CD4-positive, alpha-beta T cell treated with Interleukin-15 for 1 hour (primary cell): ENCODE results near the gene KRTAP10-9.
A peak's percentile ranks its signal among the peaks of the same experiment; 100 is the strongest.
"Not testable (repeated sequence)": the region's sequence is repeated elsewhere in the genome, so short reads cannot be mapped to it uniquely, and the experiment has no call there.

Experiments
- DNase-seq: peaks from one replicate; pipeline ENCODE4 v3.0.0-alpha.2; 2020

The KRTAP10-9 gene

GRCh38 chr21:44644878-44645277 is 18.0 kb downstream of the KRTAP10-9 start:
- DNase-seq, result no peak

DNA sequence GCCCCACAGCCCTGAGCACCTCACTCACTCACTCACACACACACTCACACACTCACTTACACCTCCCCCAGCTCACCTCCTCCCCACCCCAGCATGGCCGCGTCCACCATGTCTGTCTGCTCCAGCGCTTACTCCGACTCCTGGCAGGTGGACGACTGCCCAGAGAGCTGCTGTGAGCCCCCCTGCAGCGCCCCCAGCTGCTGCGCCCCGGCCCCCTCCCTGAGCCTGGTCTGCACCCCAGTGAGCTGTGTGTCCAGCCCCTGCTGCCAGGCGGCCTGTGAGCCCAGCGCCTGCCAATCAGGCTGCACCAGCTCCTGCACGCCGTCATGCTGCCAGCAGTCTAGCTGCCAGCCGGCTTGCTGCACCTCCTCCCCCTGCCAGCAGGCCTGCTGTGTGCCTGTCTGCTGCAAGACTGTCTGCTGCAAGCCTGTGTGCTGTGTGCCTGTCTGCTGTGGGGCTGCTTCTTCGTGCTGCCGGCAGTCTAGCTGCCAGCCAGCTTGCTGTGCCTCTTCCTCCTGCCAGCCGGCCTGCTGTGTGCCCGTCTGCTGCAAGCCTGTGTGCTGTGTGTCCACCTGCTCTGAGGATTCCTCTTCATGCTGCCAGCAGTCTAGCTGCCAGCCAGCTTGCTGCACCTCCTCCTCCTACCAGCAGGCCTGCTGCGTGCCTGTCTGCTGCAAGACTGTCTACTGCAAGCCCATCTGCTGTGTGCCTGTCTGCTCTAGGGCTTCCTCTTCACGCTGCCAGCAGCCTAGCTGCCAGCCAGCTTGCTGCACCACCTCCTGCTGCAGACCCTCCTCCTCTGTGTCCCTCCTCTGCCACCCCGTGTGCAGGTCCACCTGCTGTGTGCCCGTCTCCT is 19.7 kb downstream of the KRTAP10-9 start, which contains the start of gene KRTAP10-11:
Gene KRTAP10-11, plus strand, starts transcription at position 49 of the 856 bp plus-strand sequence. Its CDS starts 45 bp downstream, at position 94.
- not testable (repeated sequence) for DNase-seq

GRCh38 chr21:44647222-44647552 is 20.3 kb downstream of the KRTAP10-9 start:
- DNase-seq, result no peak

GRCh38 chr21:44648557-44649311 is 21.8 kb downstream of the KRTAP10-9 start:
- no peak for DNase-seq

GRCh38 chr21:44649521-44650100 is 22.7 kb downstream of the KRTAP10-9 start:
- no peak for DNase-seq

GRCh38 chr21:44650265-44650972 is 23.5 kb downstream of the KRTAP10-9 start:
- no peak for DNase-seq

DNA sequence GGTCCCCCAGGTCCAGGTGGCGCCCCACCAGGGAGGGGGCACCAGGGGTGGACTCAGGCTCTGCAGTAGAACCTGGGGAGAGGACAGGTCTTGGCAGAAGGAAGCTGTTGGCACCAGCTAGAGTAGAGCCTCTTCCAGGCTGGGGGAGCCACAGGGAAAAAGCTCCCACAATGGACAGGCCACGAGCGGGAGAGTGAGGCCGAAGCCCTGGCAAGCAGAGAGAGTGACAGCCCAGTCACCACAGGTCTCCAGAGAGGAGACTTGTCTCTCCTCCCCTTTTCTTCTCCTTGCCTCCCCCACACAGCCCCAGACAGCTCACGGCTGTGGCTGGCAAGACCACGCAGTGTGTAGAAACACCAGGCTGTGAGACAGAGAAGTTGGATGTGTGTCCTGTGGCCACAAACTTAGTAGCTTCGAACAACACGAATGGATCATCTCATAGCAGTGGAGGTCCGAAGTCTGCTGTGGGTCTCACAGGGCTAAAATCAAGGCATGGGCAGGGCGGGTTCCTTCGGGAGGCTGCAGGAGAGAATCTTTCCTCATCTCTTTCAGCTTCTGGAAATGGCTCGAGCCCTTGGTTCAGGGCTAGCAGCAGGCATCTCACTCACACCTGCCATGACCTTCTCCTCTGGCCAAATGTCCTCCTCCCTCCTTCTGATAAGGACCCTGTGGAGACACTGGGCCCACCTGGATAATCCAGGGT is 24.2 kb downstream of the KRTAP10-9 start:
- no peak for DNase-seq

- no peak for DNase-seq
Measured at GRCh38 chr21:44653123-44653522, 26.2 kb downstream of the KRTAP10-9 start.

DNA sequence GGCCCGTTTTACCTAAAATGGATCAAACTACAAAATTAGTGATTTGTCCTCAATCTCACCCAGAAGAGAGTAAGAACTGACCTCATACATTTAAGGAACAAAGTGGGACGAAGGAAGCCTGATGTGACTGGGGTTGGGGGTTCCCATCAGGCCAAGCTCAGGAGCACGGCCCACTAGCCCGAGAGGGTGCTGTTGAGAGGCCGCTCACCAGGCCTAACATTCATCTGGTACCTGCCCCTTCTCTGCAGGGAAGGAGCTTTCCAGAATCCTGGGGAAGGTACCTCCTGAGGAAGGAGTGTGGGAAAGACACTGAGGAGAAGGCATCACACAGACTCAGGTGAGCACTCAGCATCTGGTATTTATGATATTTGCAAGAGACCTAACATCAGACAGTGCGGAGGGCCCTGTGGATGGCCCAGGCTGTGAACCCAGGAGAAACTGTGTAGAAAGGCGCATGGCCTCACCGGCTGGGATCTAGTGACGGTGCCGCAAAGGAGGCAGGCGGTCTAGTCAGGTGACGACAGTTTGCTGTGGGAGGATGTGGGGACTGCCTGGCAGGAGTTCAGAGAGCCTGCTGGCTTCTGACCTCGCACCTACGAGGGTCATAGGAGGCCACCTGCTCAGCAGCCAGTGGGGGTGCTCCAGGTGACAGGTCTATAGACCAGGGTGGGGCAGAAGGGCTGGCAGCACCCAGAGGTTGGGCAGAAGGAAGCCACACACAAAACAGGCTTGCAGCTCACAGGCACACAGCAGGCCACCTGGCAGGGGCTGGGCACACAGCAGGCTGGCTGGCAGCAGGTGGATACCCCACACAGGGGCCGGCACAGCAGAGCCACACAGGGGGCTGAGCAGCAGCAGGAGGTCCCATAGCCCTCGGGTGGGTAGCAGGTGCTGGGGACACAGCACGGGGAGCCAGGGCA is 27.0 kb downstream of the KRTAP10-9 start:
- peak; percentile 83 for DNase-seq

DNA sequence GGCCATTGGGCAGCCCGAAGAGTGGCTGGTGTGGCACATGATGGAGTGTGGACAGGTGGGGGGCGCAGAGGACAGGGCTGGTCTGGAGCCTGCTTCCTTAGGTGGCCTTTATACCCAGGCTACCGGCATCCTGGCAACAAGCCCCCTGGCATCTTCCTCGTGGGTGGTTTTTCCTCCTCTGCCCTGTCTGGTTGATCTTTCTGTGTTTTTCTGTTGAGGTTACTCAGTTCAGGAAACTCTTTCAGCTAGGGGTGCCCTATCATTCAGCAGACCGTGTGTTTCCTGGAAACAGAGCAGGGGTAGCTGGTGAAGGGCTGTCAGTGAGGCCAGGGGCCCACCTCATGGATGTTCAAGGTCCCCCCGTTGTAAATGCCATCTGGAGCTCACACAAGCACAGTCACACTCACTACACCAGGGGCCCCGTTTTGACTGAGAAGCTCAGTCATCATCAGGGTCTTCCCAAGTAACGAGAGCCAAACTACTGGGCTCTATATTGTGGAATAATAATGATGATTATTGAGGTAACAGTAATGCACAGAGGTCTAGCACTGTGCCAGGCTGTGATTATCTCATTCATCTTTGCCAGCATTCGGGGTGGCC is 27.8 kb downstream of the KRTAP10-9 start, which contains the start of gene KRTAP12-4:
Gene KRTAP12-4, minus strand, starts transcription at position 84 of the 600 bp plus-strand sequence. Its CDS starts 45 bp downstream, at position 39.
- DNase-seq, result no peak

DNA sequence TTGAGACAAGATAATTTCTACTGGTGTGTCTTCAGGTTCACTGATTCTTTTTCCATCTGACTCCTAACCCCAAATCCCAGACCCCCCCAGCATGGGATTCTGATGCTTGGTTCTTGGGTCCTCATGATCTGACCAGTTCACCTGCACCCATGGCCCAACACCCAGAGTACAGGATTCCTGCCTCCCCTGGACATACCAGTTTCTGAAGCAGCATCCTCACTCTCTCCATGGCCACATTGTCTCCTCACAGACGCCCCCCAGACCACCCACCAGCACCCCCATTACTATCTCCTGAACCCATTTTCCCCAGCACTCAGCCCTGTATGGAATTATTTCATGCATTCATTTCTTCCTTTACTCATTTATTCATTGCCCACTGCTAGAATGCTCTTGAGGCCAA is 30.0 kb downstream of the KRTAP10-9 start:
- no peak for DNase-seq

DNA sequence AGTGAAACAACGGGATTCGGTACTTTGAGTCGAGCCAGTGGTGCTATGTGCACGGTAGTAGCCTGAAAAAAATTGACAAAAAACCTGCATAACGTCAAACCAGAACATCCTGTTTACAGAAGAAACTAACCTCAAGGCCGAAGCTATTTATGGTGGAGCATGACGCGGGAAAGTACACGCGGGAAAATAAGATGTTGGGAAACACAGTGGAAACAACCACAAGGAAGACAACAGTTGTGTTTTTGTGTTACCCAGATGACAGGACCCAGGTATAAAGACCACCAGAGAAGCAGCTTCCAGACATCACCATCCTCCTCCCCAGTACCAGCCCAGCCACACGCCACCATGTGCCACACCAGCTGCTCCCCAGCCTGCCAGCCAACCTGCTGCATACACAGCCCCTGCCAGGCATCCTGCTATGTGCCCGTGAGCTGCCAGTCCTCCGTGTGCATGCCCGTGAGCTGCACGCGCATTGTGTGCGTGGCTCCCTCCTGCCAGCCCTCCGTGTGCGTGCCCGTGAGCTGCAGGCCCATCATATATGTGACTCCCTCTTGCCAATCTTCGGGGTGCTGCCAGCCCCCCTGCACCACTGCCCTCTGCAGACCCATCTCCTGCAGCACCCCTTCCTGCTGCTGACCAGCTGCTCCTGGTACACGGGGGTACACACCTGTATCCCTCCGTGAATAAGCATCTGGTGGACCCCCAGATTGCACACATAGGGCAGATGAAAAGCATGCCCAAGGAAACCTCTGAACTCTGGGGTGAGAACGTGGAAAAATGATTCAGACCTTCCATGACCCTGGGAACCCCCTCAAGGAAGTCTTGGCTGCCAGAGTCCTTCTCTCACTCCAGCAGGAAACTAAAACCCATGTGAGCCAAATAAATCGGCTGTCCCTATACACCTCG is 31.0 kb downstream of the KRTAP10-9 start, which contains the start of gene KRTAP12-3:
Gene KRTAP12-3, plus strand, starts transcription at position 298 of the 906 bp plus-strand sequence. Its CDS starts 48 bp downstream, at position 346.
- peak; percentile 65 for DNase-seq

GRCh38 chr21:44658541-44658910 is 31.6 kb downstream of the KRTAP10-9 start:
- DNase-seq, result no peak

DNA sequence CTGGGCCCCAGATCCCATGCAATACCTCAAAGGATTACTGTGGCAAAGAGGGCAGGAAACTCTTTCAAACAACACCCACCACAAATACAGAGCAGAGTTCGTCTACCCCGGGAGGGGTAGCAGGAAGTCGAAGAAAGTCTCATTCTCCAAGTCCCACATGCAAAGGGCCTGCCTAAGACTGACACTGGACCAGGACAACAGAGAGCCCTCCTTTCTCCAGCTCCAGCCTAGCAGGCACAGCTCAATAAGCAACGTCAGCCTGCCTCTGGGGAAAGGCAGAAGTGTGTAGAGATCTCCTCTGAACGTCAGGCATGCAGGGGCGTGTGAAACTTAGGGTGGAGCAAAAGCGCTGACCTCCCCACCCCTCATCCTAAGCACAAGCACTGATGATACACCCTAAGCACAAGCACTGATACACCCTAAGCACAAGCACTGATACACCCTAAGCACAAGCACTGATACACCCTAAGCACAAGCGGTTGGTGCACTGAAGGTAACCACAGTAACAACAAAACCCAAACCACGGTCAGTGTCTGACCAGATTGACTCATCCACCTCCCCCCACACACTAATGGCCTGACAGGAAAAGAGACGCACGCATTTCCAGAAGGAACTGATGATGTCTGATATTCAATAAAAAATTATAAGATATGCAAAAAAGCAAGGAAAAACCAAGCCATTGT is 32.2 kb downstream of the KRTAP10-9 start:
- no peak for DNase-seq

DNA sequence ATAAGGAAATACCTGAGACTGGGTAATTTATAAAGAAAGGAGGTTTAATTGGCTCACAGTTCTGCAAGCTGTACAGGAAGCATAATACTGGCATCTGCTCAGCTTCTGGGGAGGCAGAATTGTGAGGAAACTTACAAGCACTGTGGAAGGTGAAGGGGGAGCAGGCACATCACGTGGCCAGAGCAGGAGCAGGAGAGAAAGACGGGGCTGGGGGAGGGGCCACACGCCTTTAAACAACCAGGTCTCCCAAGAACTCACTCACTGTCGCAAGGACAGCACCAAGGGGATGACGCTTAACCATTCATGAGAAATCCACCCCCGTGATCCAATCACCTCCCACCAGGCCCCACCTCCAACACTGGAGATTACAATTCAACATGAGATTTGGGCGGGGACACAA is 34.7 kb downstream of the KRTAP10-9 start:
- not testable (repeated sequence) for DNase-seq

DNA sequence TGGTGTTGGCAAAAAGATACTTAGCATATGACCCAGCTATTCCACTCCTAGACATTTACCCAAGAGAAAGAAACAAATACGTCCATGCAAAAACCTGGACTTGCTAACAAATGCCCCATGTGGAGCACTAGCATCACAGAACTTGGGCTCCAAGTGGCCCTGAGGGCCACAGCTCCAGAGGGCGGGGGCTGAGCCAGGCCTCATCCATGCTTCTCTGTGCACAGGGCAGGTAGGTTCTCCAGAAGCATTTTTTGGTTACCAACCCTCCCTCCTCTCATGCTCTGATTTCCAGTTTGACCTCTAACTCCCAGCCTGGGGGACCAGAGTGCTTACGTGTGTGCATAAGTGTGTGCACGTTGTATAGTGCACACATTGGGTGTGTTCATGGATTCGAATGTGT is 37.8 kb downstream of the KRTAP10-9 start:
- no peak for DNase-seq

DNA sequence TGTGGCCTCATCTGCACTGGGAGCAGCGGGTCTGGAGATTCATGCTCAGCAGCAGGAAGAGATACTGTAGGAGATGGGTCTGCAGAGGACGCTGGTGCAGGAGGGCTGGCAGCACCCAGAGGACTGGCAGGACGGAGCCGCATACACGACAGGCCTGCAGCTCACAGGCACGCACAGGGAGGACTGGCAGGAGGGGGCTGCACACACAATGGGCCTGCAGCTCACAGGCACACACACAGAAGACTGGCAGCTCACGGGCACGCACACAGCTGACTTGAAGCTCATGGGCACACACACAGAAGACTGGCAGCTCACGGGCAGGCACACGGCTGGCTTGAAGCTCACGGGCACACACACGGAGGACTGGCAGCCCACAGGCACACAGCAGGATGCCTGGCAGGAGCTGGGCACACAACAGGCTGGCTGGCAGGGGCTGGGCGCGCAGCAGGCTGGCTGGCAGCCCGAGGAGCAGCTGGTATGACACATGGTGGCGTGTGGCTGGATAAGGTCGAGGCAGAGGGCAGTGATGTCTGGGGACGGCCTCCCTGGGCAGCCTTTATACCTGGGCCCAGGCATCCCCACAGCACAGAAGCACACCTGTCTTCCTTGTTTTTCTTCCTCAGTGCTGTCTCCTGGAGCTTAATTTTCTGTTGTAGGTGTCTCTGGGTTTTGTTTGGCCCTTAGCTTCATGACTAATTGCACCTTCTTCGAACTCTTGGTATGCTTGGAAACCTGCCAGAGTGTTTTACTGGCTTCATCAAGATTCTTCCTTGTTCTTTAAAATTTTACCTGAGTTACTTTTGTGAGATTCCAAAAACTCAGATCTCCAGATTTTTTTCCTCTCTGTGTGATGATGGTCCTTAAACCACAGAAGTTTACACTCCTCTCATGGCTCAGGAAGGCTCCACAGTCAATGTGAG is 39.8 kb downstream of the KRTAP10-9 start, which contains the start of gene KRTAP12-2:
Gene KRTAP12-2, minus strand, starts transcription at position 527 of the 920 bp plus-strand sequence. Its CDS starts 41 bp downstream, at position 486.
- no peak for DNase-seq
